Smooth muscle cell (in vitro differentiated cells): Measurements from ENCODE around the gene TMCC1. TPM values are rescaled to one million over a fixed set of nuclear protein-coding genes. Genes with fewer than 3 reads are reported as not detected.

ENCODE experiments used
- DNase-seq: peaks from one replicate; lab custom pipeline; 2025; ENCODE audit not compliant: unreplicated experiment; lab: John Stamatoyannopoulos, UW
- H2AFZ ChIP-seq: fragments of 200-600 bp; sonication (generic); 2 replicates; pipeline ENCODE4 v1.6.0; 2016; ENCODE audit warnings: antibody characterized with exemption, low read depth, mild to moderate bottlenecking
- H3F3A ChIP-seq: fragments of 200-600 bp; sonication (generic); 2 replicates; pipeline ENCODE4 v1.6.0; 2017; ENCODE audit warnings: antibody characterized with exemption, low read depth
- H3K27ac ChIP-seq: fragments of 200-600 bp; sonication (generic); 2 replicates; pipeline ENCODE4 v1.5.1; 2016; ENCODE audit warnings: low read depth, mild to moderate bottlenecking
- H3K27me3 ChIP-seq: fragments of 200-600 bp; sonication (generic); 2 replicates; pipeline ENCODE4 v1.6.1; 2016; ENCODE audit warnings: low read depth, mild to moderate bottlenecking
- H3K36me3 ChIP-seq: fragments of 200-600 bp; sonication (generic); 2 replicates; pipeline ENCODE4 v1.5.1; 2016; ENCODE audit warnings: low read depth
- H3K4me1 ChIP-seq: fragments of 200-600 bp; sonication (generic); 2 replicates; pipeline ENCODE4 v1.5.1; 2016; ENCODE audit warnings: low read depth
- H3K4me2 ChIP-seq: fragments of 200-600 bp; sonication (generic); 2 replicates; pipeline ENCODE4 v1.6.0; 2016; ENCODE audit warnings: mild to moderate bottlenecking
- H3K4me3 ChIP-seq: fragments of 200-600 bp; sonication (generic); 2 replicates; pipeline ENCODE4 v1.5.1; 2016; ENCODE audit warnings: mild to moderate bottlenecking
- H3K79me2 ChIP-seq: fragments of 200-600 bp; sonication (generic); 2 replicates; pipeline ENCODE4 v1.6.0; 2016; ENCODE audit warnings: low read depth, mild to moderate bottlenecking
- H3K9ac ChIP-seq: fragments of 200-600 bp; sonication (generic); 2 replicates; pipeline ENCODE4 v1.6.0; 2016; ENCODE audit warnings: low read depth
- H3K9me3 ChIP-seq: fragments of 200-600 bp; sonication (generic); replicated peaks from 2 replicates; pipeline ENCODE4 v1.5.1; 2016; ENCODE audit warnings: low read depth
- H4K20me1 ChIP-seq: fragments of 200-600 bp; sonication (generic); 2 replicates; pipeline ENCODE4 v1.6.0; 2016; ENCODE audit warnings: low read depth
- WGBS: methylation state at CpG from one replicate; pipeline ENCODE4 v1.1.7; 2016; ENCODE audit warnings: low lambda C conversion rate; 5-methylcytosine and 5-hydroxymethylcytosine counted together
- polyA plus RNA-seq: library from polyadenylated mRNA; unstranded; fragments of >200 nt; fragmentation: Nextera tagmentation; extraction: Ambion mirVana; gene quantifications from 2 replicates; pipeline ENCODE4 v1.2.1, GENCODE V29; 2016
- total RNA-seq: library from RNA; depleted of rRNA; stranded (reverse); fragments of >200 nt; gene quantifications from 2 replicates; pipeline ENCODE4 v1.2.3, GENCODE V29; 2014
- TF ChIP-seq, protein P1 (sequence below): fragments of 200-600 bp; sonication (generic); IDR thresholded peaks from 2 replicates; pipeline ENCODE4 v1.5.1; 2017; ENCODE audit warnings: borderline replicate concordance, mild to moderate bottlenecking, antibody characterized with exemption; ENCODE audit not compliant: insufficient read depth, poor library complexity, severe bottlenecking

The TMCC1 gene
- total and polyA plus RNA-seq, 2 experiments from 2014 or later = 5.3 to 17.8 TPM

DNA sequence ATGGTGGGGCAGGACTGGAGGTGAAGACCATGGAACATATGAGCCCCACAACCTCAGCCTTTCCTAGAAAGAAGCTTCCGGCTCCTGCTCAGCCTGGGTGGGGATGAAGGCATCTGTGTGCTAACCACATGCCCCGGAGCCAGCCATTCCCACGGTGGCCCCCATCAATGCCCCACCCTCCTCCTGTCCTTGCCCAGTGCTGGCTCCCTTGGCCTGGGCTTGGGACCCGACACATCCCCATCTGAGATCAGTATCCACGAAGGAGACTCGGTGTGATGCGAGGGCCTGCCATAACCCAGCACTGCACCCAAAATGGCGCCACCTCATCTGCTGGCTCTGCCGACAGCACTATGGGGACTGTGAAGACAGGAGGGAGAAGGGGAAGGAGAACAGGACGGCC, 270.6 kb downstream of the TMCC1 start:
- DNase-seq = no peak
- peaks cover 10% of the 10 kb centered on the region for H3F3A ChIP-seq
- no peak overlapping the region for H3K4me3 ChIP-seq
- no peak overlapping the region for H3K9ac ChIP-seq
- 93% methylated on average over 9 of the region's 10 CpGs for WGBS
- no peak overlapping the region for H3K4me2 ChIP-seq
- H3K4me1 ChIP-seq = peaks cover 9% of the 10 kb centered on the region
- H3K9me3 ChIP-seq = no peaks in the 10 kb centered on the region
- H3K27ac ChIP-seq = no peak overlapping the region
- TF ChIP-seq, protein P1, sequence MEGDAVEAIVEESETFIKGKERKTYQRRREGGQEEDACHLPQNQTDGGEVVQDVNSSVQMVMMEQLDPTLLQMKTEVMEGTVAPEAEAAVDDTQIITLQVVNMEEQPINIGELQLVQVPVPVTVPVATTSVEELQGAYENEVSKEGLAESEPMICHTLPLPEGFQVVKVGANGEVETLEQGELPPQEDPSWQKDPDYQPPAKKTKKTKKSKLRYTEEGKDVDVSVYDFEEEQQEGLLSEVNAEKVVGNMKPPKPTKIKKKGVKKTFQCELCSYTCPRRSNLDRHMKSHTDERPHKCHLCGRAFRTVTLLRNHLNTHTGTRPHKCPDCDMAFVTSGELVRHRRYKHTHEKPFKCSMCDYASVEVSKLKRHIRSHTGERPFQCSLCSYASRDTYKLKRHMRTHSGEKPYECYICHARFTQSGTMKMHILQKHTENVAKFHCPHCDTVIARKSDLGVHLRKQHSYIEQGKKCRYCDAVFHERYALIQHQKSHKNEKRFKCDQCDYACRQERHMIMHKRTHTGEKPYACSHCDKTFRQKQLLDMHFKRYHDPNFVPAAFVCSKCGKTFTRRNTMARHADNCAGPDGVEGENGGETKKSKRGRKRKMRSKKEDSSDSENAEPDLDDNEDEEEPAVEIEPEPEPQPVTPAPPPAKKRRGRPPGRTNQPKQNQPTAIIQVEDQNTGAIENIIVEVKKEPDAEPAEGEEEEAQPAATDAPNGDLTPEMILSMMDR = no peak
- no peak overlapping the region for H2AFZ ChIP-seq
- no peaks in the 10 kb centered on the region for H3K79me2 ChIP-seq
- no peaks in the 10 kb centered on the region for H3K27me3 ChIP-seq
- H4K20me1 ChIP-seq = no peaks in the 10 kb centered on the region
- no peaks in the 10 kb centered on the region for H3K36me3 ChIP-seq

DNA sequence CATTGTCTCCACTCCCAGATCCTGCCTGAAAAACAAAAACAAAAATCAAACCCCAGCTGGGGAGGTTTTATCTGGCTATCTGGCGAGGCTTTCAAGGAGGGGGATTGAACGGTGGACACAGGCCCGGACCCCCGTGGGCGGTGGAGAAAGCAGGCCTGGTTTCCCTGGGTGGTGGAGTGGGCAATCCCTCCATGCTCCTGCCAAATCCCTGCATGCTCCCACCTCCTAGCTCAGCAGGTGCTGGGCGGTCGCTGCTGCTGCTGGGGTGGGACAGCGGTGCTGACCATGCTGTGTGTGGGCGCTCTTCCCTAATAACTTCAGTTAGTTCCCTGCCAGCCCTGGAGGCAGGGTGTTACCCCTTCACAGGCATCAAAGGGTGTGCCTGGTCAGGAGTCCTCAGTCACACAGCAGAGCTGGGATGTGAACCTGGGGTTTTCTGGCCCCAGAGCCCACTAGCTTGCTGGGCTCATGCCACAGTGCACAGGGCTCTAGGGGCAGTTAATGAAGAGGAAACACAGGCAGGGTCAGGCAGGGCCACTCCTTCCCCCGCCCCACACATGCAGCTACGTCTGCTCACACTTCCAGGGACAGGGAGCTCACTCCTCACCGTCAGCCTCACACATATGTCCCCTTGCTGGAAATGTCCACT, 271.2 kb downstream of the TMCC1 start:
- no peak overlapping the region for H2AFZ ChIP-seq
- no peaks in the 10 kb centered on the region for H3K36me3 ChIP-seq
- no peak overlapping the region for H3K4me3 ChIP-seq
- TF ChIP-seq, protein P1 = no peak
- H3K27me3 ChIP-seq = no peaks in the 10 kb centered on the region
- WGBS = 70% methylated on average over 12 of the region's 12 CpGs
- no peaks in the 10 kb centered on the region for H3K79me2 ChIP-seq
- no peak overlapping the region for H3K4me2 ChIP-seq
- no peaks in the 10 kb centered on the region for H3K9me3 ChIP-seq
- H3K4me1 ChIP-seq = peaks cover 9% of the 10 kb centered on the region
- no peak for DNase-seq
- no peaks in the 10 kb centered on the region for H4K20me1 ChIP-seq
- no peak overlapping the region for H3K27ac ChIP-seq
- peaks cover 10% of the 10 kb centered on the region for H3F3A ChIP-seq
- no peak overlapping the region for H3K9ac ChIP-seq

GRCh38 chr3:129621626-129622225, 271.8 kb downstream of the TMCC1 start:
- Histone ChIP-seq H3K4me2 (no peak overlapping the region), H2AFZ (no peak overlapping the region), H3F3A (peaks cover 6% of the 10 kb centered on the region), H3K27ac (no peak overlapping the region), H3K27me3 (no peaks in the 10 kb centered on the region), H4K20me1 (no peaks in the 10 kb centered on the region), H3K36me3 (no peaks in the 10 kb centered on the region), H3K9ac (no peak overlapping the region), H3K4me1 (peaks cover 5% of the 10 kb centered on the region), H3K79me2 (no peaks in the 10 kb centered on the region), H3K9me3 (no peaks in the 10 kb centered on the region), H3K4me3 (no peak overlapping the region)
- TF ChIP-seq, protein P1 = no peak
- no peak for DNase-seq
- 75% methylated on average over 14 of the region's 14 CpGs for WGBS
